NCI-H1694 treated with DMSO at 0.1 percent for 48 hours (cell line): ENCODE measurements around the gene ZFP64.

Experiments used
- DNase-seq: peaks from one replicate; lab custom pipeline; 2025; lab: John Stamatoyannopoulos, UW

The ZFP64 gene

GRCh38 chr20:52104546-52105441, 86.8 kb downstream of the ZFP64 start:
- no peak for DNase-seq

DNA sequence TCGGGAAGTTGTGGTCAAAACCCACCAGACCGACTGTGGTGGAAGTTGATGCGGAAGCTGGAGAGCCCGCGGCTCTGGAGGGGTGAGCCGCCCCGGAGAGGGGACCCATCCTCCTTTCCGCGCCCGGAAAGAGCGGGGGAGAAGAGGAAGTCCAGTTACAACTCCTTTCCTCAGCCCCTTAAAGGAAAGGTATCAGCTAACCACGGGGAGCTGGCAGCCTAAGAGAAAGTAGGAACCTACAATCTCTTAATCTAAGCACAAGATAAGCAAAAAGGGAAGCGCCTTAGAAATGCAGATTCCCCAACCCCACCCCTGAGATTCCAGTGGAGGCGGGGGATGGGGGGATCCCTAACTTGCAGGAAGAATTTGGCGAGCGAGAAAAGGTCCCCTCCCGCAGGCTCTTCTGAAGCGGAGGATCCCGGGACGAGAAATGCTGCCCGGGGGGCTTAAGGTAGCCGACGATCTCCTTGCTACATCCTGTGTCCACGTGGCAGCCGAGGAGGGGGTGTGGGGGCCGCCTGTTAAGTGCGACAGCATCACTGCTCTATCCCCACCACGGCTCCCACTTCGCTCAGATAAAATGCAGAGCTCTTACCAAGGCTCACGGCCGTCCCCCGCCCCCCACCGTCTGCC, 87.5 kb downstream of the ZFP64 start:
- DNase-seq, result no peak

- no peak for DNase-seq
Measured at GRCh38 chr20:52103335-52103912, 88.2 kb downstream of the ZFP64 start.

- no peak for DNase-seq
Measured at GRCh38 chr20:52102559-52102958, 89.0 kb downstream of the ZFP64 start.

DNA sequence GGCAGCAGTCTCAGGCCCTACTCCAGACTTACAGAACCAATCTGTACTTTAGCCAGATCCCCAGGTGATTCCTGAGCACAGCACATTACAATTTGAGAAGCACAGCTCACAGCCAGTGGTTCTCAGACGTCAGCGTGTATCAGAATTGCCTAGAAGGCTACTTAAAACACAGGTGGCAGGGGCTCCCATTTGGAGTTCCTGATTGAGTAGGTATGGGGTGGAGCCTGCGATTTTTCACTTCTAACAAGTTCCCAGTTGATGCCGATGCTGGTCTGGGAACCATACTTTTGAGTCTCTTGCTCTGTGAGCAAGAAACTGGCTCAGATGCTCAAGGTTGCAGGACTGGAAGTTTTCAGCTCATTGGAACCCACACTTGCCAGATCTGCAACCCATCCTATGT, 89.5 kb downstream of the ZFP64 start:
- DNase-seq, result no peak
